HG03060 (cell line): ENCODE measurements around the gene PDZK1.
"Not testable (repeated sequence)": the region's sequence is repeated elsewhere in the genome, so short reads cannot be mapped to it uniquely, and the experiment has no call there.

Experiments
- ATAC-seq: cut with Tn5 transposase; IDR thresholded peaks from one replicate; pipeline ENCODE4 v1.9.1; 2021; ENCODE audit warnings: low read depth, moderate number of reproducible peaks; ENCODE audit not compliant: unreplicated experiment

The PDZK1 gene

DNA sequence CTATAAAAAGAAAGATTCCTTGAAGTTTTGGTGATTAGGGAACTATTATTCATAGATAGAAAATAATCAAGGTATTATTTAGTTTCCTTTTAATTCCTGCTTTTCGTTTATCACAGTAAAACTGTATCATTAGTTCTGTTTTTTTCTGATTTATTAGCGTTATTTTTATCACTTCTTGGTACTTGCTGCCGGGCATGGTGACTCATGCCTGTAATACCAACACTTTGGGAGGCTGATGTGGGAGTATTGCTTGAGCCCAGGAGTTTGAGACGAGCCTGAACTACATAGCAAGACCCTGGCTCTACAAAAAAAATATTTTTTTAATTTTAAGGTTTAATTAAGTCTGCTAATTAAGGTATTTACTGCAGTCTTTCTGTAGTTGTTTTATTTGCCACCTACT lies 42.2 kb downstream of the PDZK1 start:
- ATAC-seq = not testable (repeated sequence)

DNA sequence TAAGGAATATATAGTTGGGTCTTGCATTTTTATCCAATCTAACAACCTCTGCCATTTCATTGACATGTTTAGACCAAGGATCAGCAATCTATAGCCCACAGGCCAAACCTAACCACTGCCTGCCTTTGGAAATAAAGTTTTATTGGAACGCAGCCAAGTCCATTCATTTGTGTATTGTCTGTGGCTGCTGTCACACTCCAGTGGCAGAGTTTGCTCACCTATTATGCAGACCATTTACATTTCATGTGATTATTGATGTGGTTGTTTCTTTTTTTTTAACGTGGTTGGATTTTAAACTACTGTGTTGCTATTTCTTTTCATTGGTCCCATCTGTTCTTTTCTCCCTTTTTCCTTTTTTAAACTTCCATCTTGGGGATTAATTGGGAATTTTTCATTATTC lies 44.7 kb downstream of the PDZK1 start:
- peak; percentile 65 for ATAC-seq

DNA sequence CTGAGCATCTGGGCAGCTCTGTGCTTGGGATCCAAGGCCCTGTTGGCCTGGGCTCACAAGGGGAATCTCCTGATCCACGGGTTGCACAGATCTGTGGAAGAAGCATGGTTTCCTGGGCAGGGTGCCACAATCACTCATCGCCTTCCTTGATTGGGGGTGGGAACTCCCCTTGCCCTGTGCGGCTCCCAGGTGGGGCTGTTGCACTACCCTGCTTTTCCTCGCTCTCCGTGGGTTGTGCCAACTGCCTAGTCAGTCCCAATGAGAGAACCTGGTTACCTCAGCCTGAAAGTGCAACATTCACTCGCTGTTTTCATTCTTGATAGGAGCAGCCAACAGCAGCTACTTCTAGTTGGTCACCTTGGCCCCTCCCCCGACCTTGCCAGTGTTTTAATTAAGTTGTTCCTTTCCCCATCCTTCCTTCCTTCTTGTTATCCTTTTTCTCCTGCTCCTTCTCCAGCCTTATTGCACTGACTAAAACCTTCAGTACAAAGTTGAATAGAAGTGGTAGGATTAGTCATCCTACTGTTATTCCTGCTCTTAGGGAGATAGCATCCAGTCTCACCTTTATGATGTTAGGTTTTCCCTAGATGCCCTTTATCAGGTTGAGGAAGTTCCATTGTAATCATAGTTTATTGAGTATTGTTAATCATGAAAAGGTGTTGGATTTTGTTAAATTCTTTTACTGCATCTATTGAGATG lies 50.8 kb downstream of the PDZK1 start:
- ATAC-seq = not testable (repeated sequence)

DNA sequence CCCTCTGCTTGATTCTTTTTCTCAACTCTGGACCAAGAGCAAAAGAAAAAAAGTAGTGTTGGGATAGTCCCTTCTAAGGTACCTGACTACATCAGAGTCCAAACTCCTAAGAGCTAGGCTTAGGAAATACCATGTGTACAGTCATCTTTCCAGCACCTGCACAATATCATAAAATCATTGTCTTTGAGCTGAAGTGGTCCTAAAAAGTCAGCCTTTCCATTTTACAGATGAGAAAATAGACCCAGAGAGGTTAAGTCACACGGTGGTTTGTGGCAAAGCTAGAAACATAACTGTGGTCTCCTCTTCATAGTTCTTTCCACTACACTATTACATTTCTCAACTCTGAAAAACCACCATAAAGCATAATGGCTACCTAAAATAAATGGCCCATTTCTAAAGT lies 63.2 kb downstream of the PDZK1 start:
- ATAC-seq = not testable (repeated sequence)

DNA sequence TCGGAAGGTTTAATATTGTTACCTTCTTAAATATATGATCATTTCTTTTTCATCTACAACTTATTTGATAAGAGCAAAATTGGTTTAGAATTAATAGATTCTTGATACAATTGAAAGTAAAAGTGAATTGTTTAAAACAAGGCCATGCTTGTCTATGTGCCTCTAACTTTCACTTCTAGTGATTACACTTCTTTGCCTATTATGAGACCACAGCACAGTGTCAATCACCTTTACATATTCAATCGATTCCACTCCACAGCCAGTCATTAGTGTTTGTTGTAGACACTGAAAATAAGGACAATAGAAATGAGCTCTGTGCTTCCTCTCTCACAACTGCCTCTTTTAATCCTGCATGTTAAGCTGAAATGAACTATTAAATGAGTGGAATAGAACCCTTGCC lies 65.3 kb downstream of the PDZK1 start:
- ATAC-seq = not testable (repeated sequence)

DNA sequence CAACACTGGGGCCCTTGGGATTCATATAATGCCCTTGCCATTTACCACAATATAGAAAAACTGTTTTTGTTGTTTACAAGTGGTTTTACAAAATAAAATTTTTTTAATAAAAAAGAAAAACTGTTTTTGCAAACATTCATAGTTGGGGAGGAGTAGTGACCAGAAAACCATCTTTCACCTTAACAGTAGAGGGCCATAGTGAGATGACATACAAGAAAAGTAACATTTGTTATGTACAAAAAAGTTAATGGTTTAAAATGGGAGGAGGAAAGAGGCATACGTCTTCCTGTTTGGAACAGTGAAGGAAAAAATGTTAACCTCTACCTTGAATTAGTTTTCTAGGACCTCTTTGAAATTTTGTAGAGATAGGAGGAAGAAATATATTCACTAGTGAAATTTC lies 70.9 kb downstream of the PDZK1 start:
- not testable (repeated sequence) for ATAC-seq

DNA sequence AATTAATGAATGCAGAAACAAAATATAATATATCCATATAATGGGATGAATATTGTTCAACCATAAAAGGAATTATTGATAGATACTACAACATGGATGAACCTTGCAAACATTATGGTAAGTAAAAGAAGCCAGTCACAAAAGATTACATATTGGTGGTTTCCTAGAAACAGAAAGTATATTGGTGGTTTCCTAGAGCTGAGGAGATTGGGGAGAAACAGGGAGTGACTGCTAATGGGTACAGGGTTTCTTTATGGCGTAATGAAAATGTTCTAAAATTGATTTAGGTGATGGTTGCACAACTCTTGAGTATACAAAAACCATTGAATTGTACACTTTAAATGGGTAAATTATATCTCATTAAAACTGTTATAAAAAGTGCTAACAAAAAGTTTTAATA lies 85.0 kb downstream of the PDZK1 start:
- not testable (repeated sequence) for ATAC-seq
